H9 (cell line): ENCODE measurements around the gene SEMA7A. TPM values are rescaled to one million over a fixed set of nuclear protein-coding genes. Genes with fewer than 3 reads are reported as not detected.

Experiments used
- DNase-seq: peaks from one replicate; pipeline ENCODE4 v3.0.0-alpha.2; 2017
- H2AFZ ChIP-seq: one replicate; pipeline ENCODE4 v1.6.1; 2013; ENCODE audit warnings: mild to moderate bottlenecking, low read length, control low read depth, moderate library complexity
- H2AK5ac ChIP-seq: 2 replicates; pipeline ENCODE4 v1.6.1; 2013; ENCODE audit warnings: low read length, control low read depth, mixed read lengths; ENCODE audit not compliant: insufficient read length
- H2BK120ac ChIP-seq: one replicate; pipeline ENCODE4 v1.6.1; 2013; ENCODE audit warnings: low read depth, mild to moderate bottlenecking, low read length, control low read depth, inconsistent platforms; ENCODE audit not compliant: poor library complexity, severe bottlenecking
- H2BK12ac ChIP-seq: 2 replicates; pipeline ENCODE4 v1.6.1; 2013; ENCODE audit warnings: low read length, control low read depth, mixed read lengths, low read depth; ENCODE audit not compliant: insufficient read length
- H2BK15ac ChIP-seq: 2 replicates; pipeline ENCODE4 v1.6.1; 2013; ENCODE audit warnings: low read depth, low read length, control low read depth
- H2BK20ac ChIP-seq: one replicate; pipeline ENCODE4 v1.6.1; 2013; ENCODE audit warnings: low read depth, mild to moderate bottlenecking, low read length, control low read depth, inconsistent platforms; ENCODE audit not compliant: poor library complexity, severe bottlenecking
- H2BK5ac ChIP-seq: 2 replicates; pipeline ENCODE4 v1.6.1; 2013; ENCODE audit warnings: low read length, control low read depth, mixed read lengths; ENCODE audit not compliant: insufficient read length
- H3K14ac ChIP-seq: 2 replicates; pipeline ENCODE4 v1.6.1; 2013; ENCODE audit warnings: low read length, control low read depth; ENCODE audit not compliant: insufficient read depth
- H3K18ac ChIP-seq: 2 replicates; pipeline ENCODE4 v1.6.1; 2013; ENCODE audit warnings: low read depth, mild to moderate bottlenecking, mixed read lengths, low read length, control low read depth; ENCODE audit not compliant: insufficient read length
- H3K23ac ChIP-seq: 2 replicates; pipeline ENCODE4 v1.6.1; 2013; ENCODE audit warnings: low read length, control low read depth, mixed read lengths, low read depth; ENCODE audit not compliant: insufficient read length
- H3K23me2 ChIP-seq: 2 replicates; pipeline ENCODE4 v1.6.1; 2013; ENCODE audit warnings: low read depth, mild to moderate bottlenecking, mixed read lengths, low read length, control low read depth; ENCODE audit not compliant: insufficient read length, poor library complexity, severe bottlenecking
- H3K27ac ChIP-seq: 2 replicates; pipeline ENCODE4 v1.5.1; 2013; ENCODE audit warnings: low read length, control low read depth, mixed read lengths, low read depth; ENCODE audit not compliant: insufficient read length
- H3K27me3 ChIP-seq: 2 replicates; pipeline ENCODE4 v1.6.1; 2013; ENCODE audit warnings: low read length, control low read depth, inconsistent platforms; ENCODE audit not compliant: insufficient read depth
- H3K4ac ChIP-seq: 2 replicates; pipeline ENCODE4 v1.6.1; 2013; ENCODE audit warnings: low read depth, mild to moderate bottlenecking, control low read depth, inconsistent platforms, low read length, moderate library complexity
- H3K4me1 ChIP-seq: 2 replicates; pipeline ENCODE4 v1.6.1; 2013; ENCODE audit warnings: low read length, control low read depth, inconsistent platforms; ENCODE audit not compliant: insufficient read depth
- H3K4me2 ChIP-seq: 2 replicates; pipeline ENCODE4 v1.6.1; 2013; ENCODE audit warnings: low read length, control low read depth, mixed read lengths; ENCODE audit not compliant: insufficient read length, insufficient read depth
- H3K56ac ChIP-seq: 2 replicates; pipeline ENCODE4 v1.6.1; 2013; ENCODE audit warnings: low read depth, mild to moderate bottlenecking, mixed read lengths, low read length, control low read depth; ENCODE audit not compliant: insufficient read length
- H3K79me1 ChIP-seq: 2 replicates; pipeline ENCODE4 v1.6.1; 2013; ENCODE audit warnings: low read depth, mild to moderate bottlenecking, moderate library complexity, low read length, control low read depth, inconsistent platforms; ENCODE audit not compliant: insufficient read depth, poor library complexity, severe bottlenecking
- H3K79me2 ChIP-seq: 2 replicates; pipeline ENCODE4 v1.6.1; 2013; ENCODE audit warnings: low read length, control low read depth, inconsistent platforms; ENCODE audit not compliant: insufficient read depth
- H3K9ac ChIP-seq: 2 replicates; pipeline ENCODE4 v1.6.1; 2013; ENCODE audit warnings: low read length, control low read depth, mixed read lengths; ENCODE audit not compliant: insufficient read length; ENCODE audit errors: extremely low read depth
- H3K9me3 ChIP-seq: one replicate; pipeline ENCODE4 v1.6.1; 2013; ENCODE audit warnings: low read depth, low read length, inconsistent platforms; ENCODE audit not compliant: control insufficient read depth
- H3T11ph ChIP-seq: one replicate; pipeline ENCODE4 v1.6.1; 2013; ENCODE audit warnings: mild to moderate bottlenecking, low read length, control low read depth, inconsistent platforms
- H4K20me1 ChIP-seq: one replicate; pipeline ENCODE4 v1.6.1; 2013; ENCODE audit not compliant: control insufficient read depth, insufficient read length, insufficient read depth
- H4K5ac ChIP-seq: 2 replicates; pipeline ENCODE4 v1.6.1; 2013; ENCODE audit warnings: low read depth, mild to moderate bottlenecking, mixed read lengths, low read length, control low read depth; ENCODE audit not compliant: insufficient read length
- H4K8ac ChIP-seq: replicated peaks from 2 replicates; pipeline ENCODE4 v1.6.1; 2013; ENCODE audit warnings: low read length, control low read depth, mixed read lengths, low read depth; ENCODE audit not compliant: insufficient read length
- H4K91ac ChIP-seq: 2 replicates; pipeline ENCODE4 v1.6.1; 2013; ENCODE audit warnings: low read depth, mild to moderate bottlenecking, moderate library complexity, mixed read lengths, low read length, control low read depth; ENCODE audit not compliant: insufficient read length
- H3K27ac Mint-ChIP-seq, 3 experiments: 2 replicates in 2 of 3; 3 replicates in 1 of 3; pipeline ENCODE4 v1.8.0; 2020 to 2021; ENCODE audit warnings: mixed read lengths in 3 of 3, mild to moderate bottlenecking in 1 of 3, moderate library complexity in 1 of 3
- H3K27me3 Mint-ChIP-seq: 2 replicates; pipeline ENCODE4 v1.8.0; 2021; ENCODE audit warnings: low read depth, mild to moderate bottlenecking, moderate library complexity, mixed read lengths
- H3K36me3 Mint-ChIP-seq, 3 experiments: 2 replicates in 2 of 3; 3 replicates in 1 of 3; pipeline ENCODE4 v1.8.0; 2020 to 2021; ENCODE audit warnings: low read depth in 3 of 3, mixed read lengths in 3 of 3; ENCODE audit not compliant: insufficient read depth in 1 of 3
- H3K4me1 Mint-ChIP-seq, 2 experiments: 2 replicates each; pipeline ENCODE4 v1.8.0; 2020; ENCODE audit warnings: mixed read lengths in 2 of 2
- H3K4me3 Mint-ChIP-seq, 2 experiments: 2 replicates in 1 of 2; 3 replicates in 1 of 2; pipeline ENCODE4 v1.8.0; 2020 to 2021; ENCODE audit warnings: mild to moderate bottlenecking in 2 of 2, mixed read lengths in 2 of 2, moderate library complexity in 1 of 2
- H3K9me3 Mint-ChIP-seq, 2 experiments: 2 replicates in 1 of 2; 3 replicates in 1 of 2; pipeline ENCODE4 v1.8.0; 2020; ENCODE audit warnings: mild to moderate bottlenecking in 2 of 2, mixed read lengths in 2 of 2, moderate library complexity in 1 of 2
- WGBS: extraction: QIAGEN DNeasy Blood & Tissue Kit; methylation state at CpG from one replicate; pipeline ENCODE4 v1.1.7; 2013; ENCODE audit warnings: missing lambda C conversion rate, low lambda C conversion rate, mixed read lengths; ENCODE audit not compliant: insufficient read length; ENCODE audit errors: extremely low coverage; 5-methylcytosine and 5-hydroxymethylcytosine counted together
- total RNA-seq: library from RNA; stranded (reverse); gene quantifications from 2 replicates; pipeline ENCODE4 v1.2.1, GENCODE V29; 2021
- TF ChIP-seq, protein P1 (sequence below): fragments of 200-600 bp; sonication (generic); conservative IDR thresholded peaks from 3 replicates; pipeline ENCODE4 v1.8.0; 2021; ENCODE audit warnings: antibody characterized with exemption, mild to moderate bottlenecking

SEMA7A gene
- total RNA-seq, 1 experiment from 2014 or later, result 5.7 TPM

DNA sequence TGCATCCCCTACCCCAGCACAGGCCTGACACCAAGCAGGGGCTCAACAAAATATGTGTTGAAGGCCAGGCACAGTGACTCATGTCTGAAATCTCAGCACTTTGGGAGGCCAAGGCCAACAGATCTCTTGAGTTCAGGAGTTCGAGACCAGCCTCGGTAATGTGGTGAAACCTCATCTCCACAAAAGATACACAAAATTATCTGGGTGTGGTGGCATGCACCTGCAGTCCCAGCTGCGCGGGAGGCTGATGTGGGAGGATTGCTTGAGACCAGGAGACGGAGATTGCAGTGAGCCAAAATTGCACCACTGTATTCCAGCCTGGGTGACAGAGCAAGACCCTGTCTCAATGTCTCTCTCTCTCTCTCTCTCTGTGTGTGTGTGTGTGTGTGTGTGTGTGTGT is 35.6 kb downstream of the SEMA7A start:
- H3K4me1 Mint-ChIP-seq, result peaks cover 15 to 23% of the 10 kb centered on the region in 2 experiments
- TF ChIP-seq, protein P1, sequence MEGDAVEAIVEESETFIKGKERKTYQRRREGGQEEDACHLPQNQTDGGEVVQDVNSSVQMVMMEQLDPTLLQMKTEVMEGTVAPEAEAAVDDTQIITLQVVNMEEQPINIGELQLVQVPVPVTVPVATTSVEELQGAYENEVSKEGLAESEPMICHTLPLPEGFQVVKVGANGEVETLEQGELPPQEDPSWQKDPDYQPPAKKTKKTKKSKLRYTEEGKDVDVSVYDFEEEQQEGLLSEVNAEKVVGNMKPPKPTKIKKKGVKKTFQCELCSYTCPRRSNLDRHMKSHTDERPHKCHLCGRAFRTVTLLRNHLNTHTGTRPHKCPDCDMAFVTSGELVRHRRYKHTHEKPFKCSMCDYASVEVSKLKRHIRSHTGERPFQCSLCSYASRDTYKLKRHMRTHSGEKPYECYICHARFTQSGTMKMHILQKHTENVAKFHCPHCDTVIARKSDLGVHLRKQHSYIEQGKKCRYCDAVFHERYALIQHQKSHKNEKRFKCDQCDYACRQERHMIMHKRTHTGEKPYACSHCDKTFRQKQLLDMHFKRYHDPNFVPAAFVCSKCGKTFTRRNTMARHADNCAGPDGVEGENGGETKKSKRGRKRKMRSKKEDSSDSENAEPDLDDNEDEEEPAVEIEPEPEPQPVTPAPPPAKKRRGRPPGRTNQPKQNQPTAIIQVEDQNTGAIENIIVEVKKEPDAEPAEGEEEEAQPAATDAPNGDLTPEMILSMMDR, result no peak
- H3K4me1 ChIP-seq, result peaks cover 5% of the 10 kb centered on the region; the same call in 1 of the 2 replicates
- no peak overlapping the region for H4K91ac ChIP-seq
- no peak overlapping the region for H2BK12ac ChIP-seq
- no peak overlapping the region for H3K27ac ChIP-seq
- H3T11ph ChIP-seq, result no peak overlapping the region
- H3K23ac ChIP-seq, result no peak overlapping the region
- no peak overlapping the region for H3K4me2 ChIP-seq
- H3K27me3 Mint-ChIP-seq, result peaks cover 5% of the 10 kb centered on the region
- H2AFZ ChIP-seq, result no peak overlapping the region
- no CpG with 5 or more reads among the region's 5 CpGs for WGBS
- no peak overlapping the region for H4K5ac ChIP-seq
- no peak overlapping the region for H3K9ac ChIP-seq
- H2BK5ac ChIP-seq, result no peak overlapping the region
- no peak overlapping the region; a peak in 2 of 7 replicates for H3K27ac Mint-ChIP-seq
- no peaks in the 10 kb centered on the region for H4K20me1 ChIP-seq
- H3K23me2 ChIP-seq, result no peaks in the 10 kb centered on the region
- no peak overlapping the region for H4K8ac ChIP-seq
- H3K79me1 ChIP-seq, result no peaks in the 10 kb centered on the region
- H3K56ac ChIP-seq, result no peak overlapping the region
- H3K9me3 Mint-ChIP-seq, result no peaks in the 10 kb centered on the region
- no peak overlapping the region for H3K14ac ChIP-seq
- H2AK5ac ChIP-seq, result no peak overlapping the region
- no peak overlapping the region for H3K18ac ChIP-seq
- no peak for DNase-seq
- no peaks in the 10 kb centered on the region for H3K27me3 ChIP-seq
- no peak overlapping the region for H2BK120ac ChIP-seq
- H3K4ac ChIP-seq, result no peak overlapping the region
- H3K36me3 Mint-ChIP-seq, result no peaks in the 10 kb centered on the region
- no peaks in the 10 kb centered on the region for H3K79me2 ChIP-seq
- H3K9me3 ChIP-seq, result no peaks in the 10 kb centered on the region
- no peak overlapping the region for H3K4me3 Mint-ChIP-seq
- H2BK20ac ChIP-seq, result no peak overlapping the region
- H2BK15ac ChIP-seq, result no peak overlapping the region
